Urinary bladder (tissue), 4 donors: ENCODE data around the gene CADM2. TPM values are rescaled to one million over a fixed set of nuclear protein-coding genes. Genes with fewer than 3 reads are reported as not detected.

Source experiments
- DNase-seq: peaks from one replicate; pipeline ENCODE4 v3.0.0-alpha.2; 2015; ENCODE audit errors: extremely low spot score
- H3K27ac ChIP-seq: one replicate; pipeline ENCODE4 v1.5.1; 2013; ENCODE audit warnings: low read depth, mild to moderate bottlenecking, moderate library complexity
- H3K36me3 ChIP-seq: one replicate; pipeline ENCODE4 v1.6.1; 2013; ENCODE audit warnings: mild to moderate bottlenecking, moderate library complexity; ENCODE audit not compliant: insufficient read depth
- H3K4me1 ChIP-seq: one replicate; pipeline ENCODE4 v1.6.1; 2013; ENCODE audit warnings: mild to moderate bottlenecking, moderate library complexity; ENCODE audit not compliant: insufficient read depth
- H3K4me3 ChIP-seq: one replicate; pipeline ENCODE4 v1.5.1; 2013; ENCODE audit warnings: low read depth, low read length
- WGBS: extraction: QIAGEN DNeasy Blood & Tissue Kit; methylation state at CpG from one replicate; pipeline ENCODE4 v1.1.7; 2013; 5-methylcytosine and 5-hydroxymethylcytosine counted together
- polyA plus RNA-seq: library from polyadenylated mRNA; stranded (reverse); fragments of 200-250 nt; gene quantifications from one replicate; pipeline ENCODE4 v1.2.3, GENCODE V29; 2013
- total RNA-seq: library from RNA; depleted of rRNA; stranded (reverse); fragments of >200 nt; gene quantifications from one replicate; pipeline ENCODE4 v1.2.3, GENCODE V29; 2014
- donor health status: healthy with polysubstance abuse.
- donor health status: healthy.

The CADM2 gene
- total and polyA plus RNA-seq, 2 donors, result 2.7 to 4.6 TPM

- Histone ChIP-seq H3K4me1 (no peaks in the 10 kb centered on the region), H3K4me3 (no peak overlapping the region), H3K27ac (no peak overlapping the region), H3K36me3 (no peaks in the 10 kb centered on the region)
- no peak for DNase-seq
Observed at GRCh38 chr3:85288257-85288656, 329.5 kb downstream of the CADM2 start.

- no peaks in the 10 kb centered on the region for H3K4me1 ChIP-seq
- no peak overlapping the region for H3K4me3 ChIP-seq
- H3K27ac ChIP-seq, result no peak overlapping the region
- H3K36me3 ChIP-seq, result no peaks in the 10 kb centered on the region
- DNase-seq, result no peak
Observed at GRCh38 chr3:85297291-85297690, 338.5 kb downstream of the CADM2 start.

- no peak overlapping the region for H3K4me3 ChIP-seq
- DNase-seq, result no peak
- H3K27ac ChIP-seq, result no peak overlapping the region
- H3K36me3 ChIP-seq, result no peaks in the 10 kb centered on the region
- WGBS, result 61% methylated on average over 1 of the region's 1 CpG
- no peaks in the 10 kb centered on the region for H3K4me1 ChIP-seq
Observed at GRCh38 chr3:85298032-85298431, 339.2 kb downstream of the CADM2 start.

- H3K27ac ChIP-seq, result no peak overlapping the region
- H3K36me3 ChIP-seq, result no peaks in the 10 kb centered on the region
- no peaks in the 10 kb centered on the region for H3K4me1 ChIP-seq
- H3K4me3 ChIP-seq, result no peak overlapping the region
- WGBS, result 79% methylated on average over 4 of the region's 4 CpGs
- no peak for DNase-seq
Observed at GRCh38 chr3:85303156-85303555, 344.4 kb downstream of the CADM2 start.

GRCh38 chr3:85304360-85304964, 345.7 kb downstream of the CADM2 start:
- 49% methylated on average over 3 of the region's 3 CpGs for WGBS
- no peak for DNase-seq

GRCh38 chr3:85312331-85312730, 353.5 kb downstream of the CADM2 start:
- WGBS, result 93% methylated on average over 3 of the region's 3 CpGs

More at GRCh38 chr3:85304360-85304964, 345.7 kb downstream of the CADM2 start:
- Histone ChIP-seq H3K36me3 (no peaks in the 10 kb centered on the region), H3K4me3 (no peak overlapping the region), H3K4me1 (no peaks in the 10 kb centered on the region), H3K27ac (no peak overlapping the region)

GRCh38 chr3:85313380-85313779, 354.6 kb downstream of the CADM2 start:
- DNase-seq, result no peak
- 80% methylated on average over 1 of the region's 1 CpG for WGBS
- no peak overlapping the region for H3K4me3 ChIP-seq

More at GRCh38 chr3:85312331-85312730, 353.5 kb downstream of the CADM2 start:
- H3K4me3 ChIP-seq, result no peak overlapping the region
- no peaks in the 10 kb centered on the region for H3K36me3 ChIP-seq
- H3K4me1 ChIP-seq, result no peaks in the 10 kb centered on the region
- DNase-seq, result no peak
- no peak overlapping the region for H3K27ac ChIP-seq

GRCh38 chr3:85316252-85316651, 357.5 kb downstream of the CADM2 start:
- Histone ChIP-seq H3K27ac (no peak overlapping the region), H3K36me3 (no peaks in the 10 kb centered on the region), H3K4me1 (no peaks in the 10 kb centered on the region), H3K4me3 (no peak overlapping the region)
- DNase-seq, result no peak
- 92% methylated on average over 1 of the region's 1 CpG for WGBS

More at GRCh38 chr3:85313380-85313779, 354.6 kb downstream of the CADM2 start:
- H3K4me1 ChIP-seq, result no peaks in the 10 kb centered on the region
- H3K27ac ChIP-seq, result no peak overlapping the region
- no peaks in the 10 kb centered on the region for H3K36me3 ChIP-seq

GRCh38 chr3:85321892-85322291, 363.1 kb downstream of the CADM2 start:
- WGBS, result 89% methylated on average over 3 of the region's 3 CpGs
- no peak for DNase-seq
- H3K4me3 ChIP-seq, result no peak overlapping the region
- no peak overlapping the region for H3K27ac ChIP-seq
- no peaks in the 10 kb centered on the region for H3K36me3 ChIP-seq
- no peaks in the 10 kb centered on the region for H3K4me1 ChIP-seq

- DNase-seq, result no peak
- WGBS, result 79% methylated on average over 2 of the region's 2 CpGs
- H3K27ac ChIP-seq, result no peak overlapping the region
- H3K36me3 ChIP-seq, result no peaks in the 10 kb centered on the region
- H3K4me1 ChIP-seq, result no peaks in the 10 kb centered on the region
- H3K4me3 ChIP-seq, result no peak overlapping the region
Observed at GRCh38 chr3:85330071-85330470, 371.3 kb downstream of the CADM2 start.

- no peak for DNase-seq
- Histone ChIP-seq H3K4me3 (no peak overlapping the region), H3K4me1 (no peaks in the 10 kb centered on the region), H3K27ac (no peak overlapping the region), H3K36me3 (no peaks in the 10 kb centered on the region)
- WGBS, result 85% methylated on average over 2 of the region's 2 CpGs
Observed at GRCh38 chr3:85337895-85338294, 379.1 kb downstream of the CADM2 start.

GRCh38 chr3:85342915-85343314, 384.1 kb downstream of the CADM2 start:
- Histone ChIP-seq H3K4me3 (no peak overlapping the region), H3K27ac (no peak overlapping the region), H3K36me3 (no peaks in the 10 kb centered on the region), H3K4me1 (no peaks in the 10 kb centered on the region)
- DNase-seq, result no peak
- 40% methylated on average over 3 of the region's 3 CpGs for WGBS

- Histone ChIP-seq H3K4me1 (no peaks in the 10 kb centered on the region), H3K36me3 (no peaks in the 10 kb centered on the region), H3K4me3 (no peak overlapping the region), H3K27ac (no peak overlapping the region)
- no peak for DNase-seq
- WGBS, result 79% methylated on average over 4 of the region's 4 CpGs
Observed at GRCh38 chr3:85355572-85355971, 396.8 kb downstream of the CADM2 start.

- no peak overlapping the region for H3K4me3 ChIP-seq
- no peak for DNase-seq
- H3K4me1 ChIP-seq, result no peaks in the 10 kb centered on the region
- no peaks in the 10 kb centered on the region for H3K36me3 ChIP-seq
- 38% methylated on average over 6 of the region's 6 CpGs for WGBS
- H3K27ac ChIP-seq, result no peak overlapping the region
Observed at GRCh38 chr3:85360742-85361387, 402.1 kb downstream of the CADM2 start.
